Measurements from ENCODE around the gene ADCY2.

ADCY2 gene

DNA sequence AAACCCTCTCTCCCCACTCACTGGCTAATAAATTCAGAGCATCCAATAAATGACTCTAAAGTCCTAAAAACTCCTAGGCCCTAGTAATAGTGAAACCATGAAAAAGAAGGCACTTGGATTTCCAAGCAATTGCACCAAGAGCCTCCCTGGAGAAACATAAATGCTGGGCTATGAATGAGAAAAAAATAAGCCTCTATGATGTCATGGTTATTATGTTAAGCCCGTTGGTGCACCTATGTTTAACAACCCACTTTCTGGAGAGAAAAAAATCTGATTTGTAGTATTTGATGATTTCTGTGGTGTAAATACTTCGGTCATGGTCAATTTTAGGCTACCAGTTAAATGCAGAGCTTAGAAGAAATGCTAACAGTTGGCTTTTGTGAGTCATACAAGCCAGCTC, 446.6 kb downstream of the ADCY2 start:
- Histone ChIP-seq H3K4me3 (ENCODE audit: insufficient read length, low read depth) (no peak overlapping the region), H3K36me3 (ENCODE audit: insufficient read depth, insufficient read length, low read length) (no peaks in the 10 kb centered on the region), H3K4me1 (ENCODE audit: insufficient read depth, insufficient read length) (no peaks in the 10 kb centered on the region), H3K27me3 (ENCODE audit: insufficient read depth, insufficient read length) (no peaks in the 10 kb centered on the region), H3K9ac (ENCODE audit: insufficient read length, low read depth) (no peak overlapping the region), H3K9me3 (ENCODE audit: insufficient read depth, low read length) (no peaks in the 10 kb centered on the region)
- DNase-seq (ENCODE audit: low read depth, low spot score): no peak
- no peak for TF ChIP-seq YY1 (IDR thresholded peaks at IDR 0.05; ENCODE audit: insufficient read depth, insufficient read length)
- no peak for TF ChIP-seq ZNF274 (IDR thresholded peaks at IDR 0.05; ENCODE audit: low read depth, low read length)
- TF ChIP-seq SUZ12 (IDR thresholded peaks at IDR 0.05; ENCODE audit: extremely low read depth, insufficient read depth, insufficient read length): no peak

DNA sequence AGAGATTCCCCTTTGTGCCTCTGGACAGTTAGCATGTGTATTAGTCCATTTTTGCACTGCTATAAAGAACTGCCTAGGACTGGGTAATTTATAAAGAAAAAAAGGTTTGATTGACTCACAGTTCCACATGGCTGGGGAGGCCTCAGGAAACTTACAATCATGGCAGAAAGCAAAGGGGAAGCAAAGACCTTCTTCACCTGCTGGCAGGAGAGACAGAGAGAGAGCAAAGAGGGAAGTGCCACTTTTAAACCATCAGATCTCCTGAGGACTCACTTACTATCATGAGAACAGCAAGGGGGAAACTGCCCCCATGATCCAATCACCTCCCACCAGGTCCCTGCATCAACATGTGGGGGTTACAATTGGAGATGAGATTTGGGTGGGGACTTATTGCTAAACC, 449.0 kb downstream of the ADCY2 start:
- H3K4me1 ChIP-seq (ENCODE audit: insufficient read depth, insufficient read length): no peaks in the 10 kb centered on the region
- no peak for DNase-seq (ENCODE audit: low read depth, low spot score)
- no peak overlapping the region for H3K9ac ChIP-seq (ENCODE audit: insufficient read length, low read depth)
- no peaks in the 10 kb centered on the region for H3K9me3 ChIP-seq (ENCODE audit: insufficient read depth, low read length)
- H3K4me3 ChIP-seq (ENCODE audit: insufficient read length, low read depth): no peak overlapping the region
- H3K36me3 ChIP-seq (ENCODE audit: insufficient read depth, insufficient read length, low read length): no peaks in the 10 kb centered on the region
- TF ChIP-seq YY1 (IDR thresholded peaks at IDR 0.05; ENCODE audit: insufficient read depth, insufficient read length) (no peak), SUZ12 (IDR thresholded peaks at IDR 0.05; ENCODE audit: extremely low read depth, insufficient read depth, insufficient read length) (no peak), ZNF274 (IDR thresholded peaks at IDR 0.05; ENCODE audit: low read depth, low read length) (no peak)
- H3K27me3 ChIP-seq (ENCODE audit: insufficient read depth, insufficient read length): peaks cover 17% of the 10 kb centered on the region

DNA sequence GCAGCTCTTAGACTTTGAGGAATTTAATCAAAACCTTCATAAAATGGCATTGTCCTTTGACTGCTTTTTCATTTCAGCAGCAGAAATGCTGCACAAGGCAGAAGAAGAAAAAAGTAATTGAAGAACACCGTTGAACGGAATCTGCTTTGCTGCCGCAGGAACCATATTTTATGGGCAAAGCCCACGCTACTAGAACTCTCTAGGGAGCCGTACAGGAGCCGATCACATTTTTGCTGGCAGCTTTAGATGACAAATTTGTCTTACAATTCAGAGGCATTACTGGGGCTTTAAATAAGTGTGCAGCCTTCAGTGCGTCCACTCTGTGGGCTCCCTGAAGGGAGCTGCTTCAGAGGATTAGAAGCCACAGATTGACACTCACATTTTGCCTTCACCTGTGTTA, 449.6 kb downstream of the ADCY2 start:
- Histone ChIP-seq H3K4me1 (ENCODE audit: insufficient read depth, insufficient read length) (no peaks in the 10 kb centered on the region), H3K27me3 (ENCODE audit: insufficient read depth, insufficient read length) (peaks cover 17% of the 10 kb centered on the region), H3K9me3 (ENCODE audit: insufficient read depth, low read length) (no peaks in the 10 kb centered on the region), H3K9ac (ENCODE audit: insufficient read length, low read depth) (no peak overlapping the region), H3K4me3 (ENCODE audit: insufficient read length, low read depth) (no peak overlapping the region), H3K36me3 (ENCODE audit: insufficient read depth, insufficient read length, low read length) (no peaks in the 10 kb centered on the region)
- DNase-seq (ENCODE audit: low read depth, low spot score): no peak
- TF ChIP-seq YY1 (IDR thresholded peaks at IDR 0.05; ENCODE audit: insufficient read depth, insufficient read length): no peak
- TF ChIP-seq ZNF274 (IDR thresholded peaks at IDR 0.05; ENCODE audit: low read depth, low read length): no peak
- TF ChIP-seq SUZ12 (IDR thresholded peaks at IDR 0.05; ENCODE audit: extremely low read depth, insufficient read depth, insufficient read length): no peak

DNA sequence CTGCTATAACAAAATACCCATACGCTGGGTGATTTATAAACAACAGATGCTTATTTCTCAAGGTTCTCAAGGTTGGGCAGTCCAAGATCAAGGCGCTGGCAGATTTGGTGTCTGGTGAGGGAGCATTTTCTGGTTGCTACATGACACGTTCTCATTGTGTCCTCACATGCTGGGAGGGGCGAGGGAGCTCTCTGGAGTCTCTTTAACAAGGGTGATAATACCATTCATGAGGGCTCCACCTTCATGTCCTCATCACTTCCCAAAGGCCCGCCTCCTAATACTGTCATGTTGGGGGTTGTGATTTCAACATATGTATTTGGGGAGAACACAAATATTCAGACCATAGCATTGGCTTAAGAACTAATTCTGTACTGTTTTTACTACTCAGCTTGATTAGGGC, 450.4 kb downstream of the ADCY2 start:
- H3K36me3 ChIP-seq (ENCODE audit: insufficient read depth, insufficient read length, low read length): no peaks in the 10 kb centered on the region
- TF ChIP-seq YY1 (IDR thresholded peaks at IDR 0.05; ENCODE audit: insufficient read depth, insufficient read length) (no peak), SUZ12 (IDR thresholded peaks at IDR 0.05; ENCODE audit: extremely low read depth, insufficient read depth, insufficient read length) (no peak), ZNF274 (IDR thresholded peaks at IDR 0.05; ENCODE audit: low read depth, low read length) (no peak)
- no peak overlapping the region for H3K9ac ChIP-seq (ENCODE audit: insufficient read length, low read depth)
- H3K4me3 ChIP-seq (ENCODE audit: insufficient read length, low read depth): no peak overlapping the region
- no peaks in the 10 kb centered on the region for H3K4me1 ChIP-seq (ENCODE audit: insufficient read depth, insufficient read length)
- H3K27me3 ChIP-seq (ENCODE audit: insufficient read depth, insufficient read length): peaks cover 17% of the 10 kb centered on the region
- H3K9me3 ChIP-seq (ENCODE audit: insufficient read depth, low read length): no peaks in the 10 kb centered on the region; the same call in 1 of the 2 replicates
- DNase-seq (ENCODE audit: low read depth, low spot score): no peak

DNA sequence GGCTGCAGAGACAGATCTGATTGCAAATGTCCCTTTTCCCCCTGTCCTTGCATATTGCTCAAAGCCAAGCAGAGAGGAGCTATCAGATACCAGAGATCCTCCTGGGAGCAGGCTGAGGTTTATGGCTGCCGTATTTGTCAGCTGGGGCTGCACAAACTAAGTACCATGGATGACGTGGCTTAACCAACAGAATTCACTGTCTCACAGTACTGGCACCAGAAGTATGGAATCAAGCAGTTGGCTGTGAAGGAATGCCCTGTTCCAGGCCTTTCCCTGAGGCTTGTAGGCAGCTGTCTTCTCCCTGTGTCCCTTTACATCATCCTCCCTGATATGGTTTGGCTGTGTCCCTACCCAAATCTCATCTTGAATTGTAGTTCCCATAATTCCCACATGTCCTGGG, 452.4 kb downstream of the ADCY2 start:
- Histone ChIP-seq H3K9ac (ENCODE audit: insufficient read length, low read depth) (no peak overlapping the region), H3K9me3 (ENCODE audit: insufficient read depth, low read length) (peaks cover 4% of the 10 kb centered on the region; the same call in 1 of the 2 replicates), H3K36me3 (ENCODE audit: insufficient read depth, insufficient read length, low read length) (no peaks in the 10 kb centered on the region), H3K4me1 (ENCODE audit: insufficient read depth, insufficient read length) (no peaks in the 10 kb centered on the region), H3K27me3 (ENCODE audit: insufficient read depth, insufficient read length) (peaks cover 17% of the 10 kb centered on the region), H3K4me3 (ENCODE audit: insufficient read length, low read depth) (no peak overlapping the region)
- no peak for DNase-seq (ENCODE audit: low read depth, low spot score)
- no peak for TF ChIP-seq YY1 (IDR thresholded peaks at IDR 0.05; ENCODE audit: insufficient read depth, insufficient read length)
- no peak for TF ChIP-seq ZNF274 (IDR thresholded peaks at IDR 0.05; ENCODE audit: low read depth, low read length)
- TF ChIP-seq SUZ12 (IDR thresholded peaks at IDR 0.05; ENCODE audit: extremely low read depth, insufficient read depth, insufficient read length): no peak

DNA sequence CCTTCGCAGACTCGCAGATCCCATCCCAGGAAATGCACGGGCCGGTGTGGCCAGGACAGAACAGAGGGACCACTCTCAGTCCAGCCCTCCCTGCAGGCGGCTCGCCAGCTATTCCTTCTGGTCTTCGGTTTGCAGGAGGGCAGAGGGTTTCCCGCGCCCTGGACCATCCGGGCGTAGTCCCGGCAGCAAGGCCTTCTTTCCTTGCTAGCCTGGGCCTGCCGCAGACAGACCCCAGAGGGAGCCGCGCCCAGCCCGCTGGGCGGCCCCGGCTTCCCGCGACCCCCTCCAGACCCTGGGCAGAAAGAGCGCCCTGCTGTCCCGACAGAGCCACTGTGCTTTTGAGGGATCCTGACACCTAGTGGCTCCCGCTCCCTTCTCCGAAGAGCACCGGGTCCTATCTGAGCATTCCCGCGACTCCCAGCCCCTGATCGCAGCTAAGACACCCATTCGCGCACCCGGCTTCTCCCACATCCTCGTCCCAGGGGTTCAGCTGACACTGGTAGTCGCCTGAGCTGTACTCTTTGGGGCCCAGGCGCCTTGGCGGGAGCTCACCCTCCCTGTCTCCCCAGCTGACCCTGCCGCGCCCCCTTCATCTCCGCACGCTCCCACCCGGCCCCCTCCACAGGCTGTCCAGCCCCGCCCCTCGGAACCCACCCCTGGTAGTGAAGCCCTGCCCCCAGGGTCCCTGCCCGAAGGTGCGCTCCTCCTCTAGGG, 453.9 kb downstream of the ADCY2 start:
- H3K9ac ChIP-seq (ENCODE audit: insufficient read length, low read depth): peak overlapping the region; percentile 77
- peak overlapping the region; percentile 56 for H3K4me3 ChIP-seq (ENCODE audit: insufficient read length, low read depth)
- TF ChIP-seq ZNF274 (IDR thresholded peaks at IDR 0.05; ENCODE audit: low read depth, low read length): no peak
- TF ChIP-seq YY1 (IDR thresholded peaks at IDR 0.05; ENCODE audit: insufficient read depth, insufficient read length): no peak
- no peak for TF ChIP-seq SUZ12 (IDR thresholded peaks at IDR 0.05; ENCODE audit: extremely low read depth, insufficient read depth, insufficient read length)
- H3K9me3 ChIP-seq (ENCODE audit: insufficient read depth, low read length): peaks cover 4% of the 10 kb centered on the region; the same call in 1 of the 2 replicates
- no peaks in the 10 kb centered on the region for H3K4me1 ChIP-seq (ENCODE audit: insufficient read depth, insufficient read length)
- no peaks in the 10 kb centered on the region for H3K36me3 ChIP-seq (ENCODE audit: insufficient read depth, insufficient read length, low read length)
- DNase-seq (ENCODE audit: low read depth, low spot score): peak; percentile 23
- H3K27me3 ChIP-seq (ENCODE audit: insufficient read depth, insufficient read length): peaks cover 17% of the 10 kb centered on the region

DNA sequence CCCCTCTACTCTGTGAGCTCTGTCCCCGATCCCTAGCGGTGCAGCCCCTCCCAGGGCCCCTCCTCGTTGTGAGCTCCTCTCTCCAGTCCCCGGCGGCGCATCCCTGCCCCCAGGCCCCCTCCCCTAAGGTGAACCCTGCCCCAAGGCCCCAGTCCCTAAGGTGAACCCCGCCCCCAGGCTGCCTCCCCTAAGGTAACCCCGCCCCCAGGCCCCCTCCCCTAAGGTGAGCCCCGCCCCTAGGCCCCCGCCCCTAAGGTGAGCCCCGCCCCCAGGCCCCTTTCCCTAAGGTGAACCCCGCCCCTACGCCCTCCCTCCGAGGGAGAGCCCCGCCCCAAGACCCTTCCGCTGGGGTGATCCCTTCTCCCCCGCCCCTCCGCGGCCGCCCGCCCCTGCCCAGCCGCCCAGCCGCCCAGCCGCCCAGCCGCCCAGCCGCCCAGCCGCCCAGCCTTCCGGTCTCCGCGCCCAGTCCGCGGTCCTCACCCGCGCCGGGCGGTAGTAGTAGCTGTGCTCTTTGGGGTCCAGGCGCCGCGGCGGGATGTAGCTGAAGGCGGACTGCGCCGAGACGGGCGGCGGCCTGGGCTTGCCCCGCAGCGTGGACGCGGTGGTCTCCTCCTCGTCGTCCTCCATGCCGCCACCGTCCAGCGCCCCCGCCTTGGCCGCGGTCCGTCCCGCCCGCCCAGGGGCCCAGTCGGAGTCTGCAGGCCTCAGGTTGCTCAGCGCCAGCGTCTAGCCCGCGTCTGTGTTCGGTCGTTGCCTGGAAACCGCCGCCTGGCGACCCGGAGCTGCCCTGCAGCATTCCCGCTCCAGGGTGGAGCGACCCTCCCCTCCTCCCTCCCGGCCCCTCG, 454.7 kb downstream of the ADCY2 start, which contains the start of gene CFAP90:
TSS of gene CFAP90 (minus strand) at position 739 of the 845 bp plus-strand sequence. CDS start at position 627, 112 bp downstream.
- peak within 1 kb of the TSS; percentile 61 for H3K4me3 ChIP-seq (ENCODE audit: insufficient read length, low read depth)
- no peaks in the 10 kb centered on the region for H3K36me3 ChIP-seq (ENCODE audit: insufficient read depth, insufficient read length, low read length)
- peaks cover 17% of the 10 kb centered on the region for H3K27me3 ChIP-seq (ENCODE audit: insufficient read depth, insufficient read length)
- H3K9ac ChIP-seq (ENCODE audit: insufficient read length, low read depth): peak within 1 kb of the TSS; percentile 77
- H3K9me3 ChIP-seq (ENCODE audit: insufficient read depth, low read length): peaks cover 4% of the 10 kb centered on the region; the same call in 1 of the 2 replicates
- TF ChIP-seq SUZ12 (IDR thresholded peaks at IDR 0.05; ENCODE audit: extremely low read depth, insufficient read depth, insufficient read length) (no peak), ZNF274 (IDR thresholded peaks at IDR 0.05; ENCODE audit: low read depth, low read length) (no peak), YY1 (IDR thresholded peaks at IDR 0.05; ENCODE audit: insufficient read depth, insufficient read length) (no peak)
- no peaks in the 10 kb centered on the region for H3K4me1 ChIP-seq (ENCODE audit: insufficient read depth, insufficient read length)
- peak; percentile 54 for DNase-seq (ENCODE audit: low read depth, low spot score)
